ENCODE measurements around the gene DOCK1.

The DOCK1 gene

GRCh38 chr10:127216786-127217185 is 311.6 kb downstream of the DOCK1 start:
- Histone ChIP-seq H3K4me3 (ENCODE audit: low read length) (no peak overlapping the region), H3K4me2 (ENCODE audit: low read depth, low read length) (no peak overlapping the region), H4K20me1 (ENCODE audit: insufficient read depth, low read length) (no peaks in the 10 kb centered on the region), H2AFZ (ENCODE audit: low read length) (no peak overlapping the region), H3F3A (ENCODE audit: insufficient read depth, low read length) (no peaks in the 10 kb centered on the region), H3K36me3 (replicated peaks; ENCODE audit: insufficient read depth, low read length) (no peaks in the 10 kb centered on the region), H3K9me2 (replicated peaks; ENCODE audit: insufficient read depth, low read length) (no peaks in the 10 kb centered on the region), H3K4me1 (ENCODE audit: low read length) (no peaks in the 10 kb centered on the region), H3K79me2 (ENCODE audit: low read length) (no peaks in the 10 kb centered on the region), H3K9me3 (replicated peaks; ENCODE audit: insufficient read depth, low read length) (no peaks in the 10 kb centered on the region), H3K27ac (ENCODE audit: low read length) (no peak overlapping the region), H3K9ac (ENCODE audit: low read length) (no peak overlapping the region), H3K27me3 (replicated peaks; ENCODE audit: insufficient read depth, low read length) (no peaks in the 10 kb centered on the region; the same call in 1 of the 2 replicates)
- TF ChIP-seq EZH2phosphoT487 (IDR thresholded peaks at IDR 0.05; ENCODE audit: low read length) (no peak), EZH2 (optimal IDR thresholded peaks at IDR 0.05; ENCODE audit: low read depth, low read length) (no peak), CTCF (IDR thresholded peaks at IDR 0.05; ENCODE audit: low read length) (no peak)
- DNase-seq: no peak

GRCh38 chr10:127218658-127219057 is 313.4 kb downstream of the DOCK1 start:
- no peak for TF ChIP-seq EZH2 (optimal IDR thresholded peaks at IDR 0.05; ENCODE audit: low read depth, low read length)
- no peak for TF ChIP-seq EZH2phosphoT487 (IDR thresholded peaks at IDR 0.05; ENCODE audit: low read length)
- no peak for TF ChIP-seq CTCF (IDR thresholded peaks at IDR 0.05; ENCODE audit: low read length)
- H3K9me2 ChIP-seq (replicated peaks; ENCODE audit: insufficient read depth, low read length): no peaks in the 10 kb centered on the region
- no peaks in the 10 kb centered on the region for H3K4me1 ChIP-seq (ENCODE audit: low read length)
- H3K4me3 ChIP-seq (ENCODE audit: low read length): no peak overlapping the region
- no peak overlapping the region for H3K9ac ChIP-seq (ENCODE audit: low read length)
- no peak overlapping the region for H2AFZ ChIP-seq (ENCODE audit: low read length)
- H3K9me3 ChIP-seq (replicated peaks; ENCODE audit: insufficient read depth, low read length): no peaks in the 10 kb centered on the region
- H4K20me1 ChIP-seq (ENCODE audit: insufficient read depth, low read length): no peaks in the 10 kb centered on the region
- no peaks in the 10 kb centered on the region for H3K36me3 ChIP-seq (replicated peaks; ENCODE audit: insufficient read depth, low read length)
- H3F3A ChIP-seq (ENCODE audit: insufficient read depth, low read length): no peaks in the 10 kb centered on the region
- H3K4me2 ChIP-seq (ENCODE audit: low read depth, low read length): no peak overlapping the region
- H3K27ac ChIP-seq (ENCODE audit: low read length): no peak overlapping the region
- DNase-seq: no peak
- no peaks in the 10 kb centered on the region for H3K79me2 ChIP-seq (ENCODE audit: low read length)
- no peaks in the 10 kb centered on the region; the same call in 1 of the 2 replicates for H3K27me3 ChIP-seq (replicated peaks; ENCODE audit: insufficient read depth, low read length)

- H3K9me2 ChIP-seq (replicated peaks; ENCODE audit: insufficient read depth, low read length): no peaks in the 10 kb centered on the region
- no peak for DNase-seq
Measured at GRCh38 chr10:127221281-127221680, 316.1 kb downstream of the DOCK1 start.

More at GRCh38 chr10:127221281-127221680, 316.1 kb downstream of the DOCK1 start:
- Histone ChIP-seq H2AFZ (ENCODE audit: low read length) (no peak overlapping the region), H3K4me1 (ENCODE audit: low read length) (no peaks in the 10 kb centered on the region), H3K4me3 (ENCODE audit: low read length) (no peak overlapping the region), H3F3A (ENCODE audit: insufficient read depth, low read length) (no peaks in the 10 kb centered on the region), H3K9me3 (replicated peaks; ENCODE audit: insufficient read depth, low read length) (no peaks in the 10 kb centered on the region), H3K9ac (ENCODE audit: low read length) (no peak overlapping the region), H3K36me3 (replicated peaks; ENCODE audit: insufficient read depth, low read length) (no peaks in the 10 kb centered on the region), H3K27me3 (replicated peaks; ENCODE audit: insufficient read depth, low read length) (no peaks in the 10 kb centered on the region; the same call in 1 of the 2 replicates), H3K79me2 (ENCODE audit: low read length) (no peaks in the 10 kb centered on the region), H3K27ac (ENCODE audit: low read length) (no peak overlapping the region), H4K20me1 (ENCODE audit: insufficient read depth, low read length) (no peaks in the 10 kb centered on the region), H3K4me2 (ENCODE audit: low read depth, low read length) (no peak overlapping the region)
- TF ChIP-seq EZH2 (optimal IDR thresholded peaks at IDR 0.05; ENCODE audit: low read depth, low read length): no peak
- TF ChIP-seq CTCF (IDR thresholded peaks at IDR 0.05; ENCODE audit: low read length): no peak
- no peak for TF ChIP-seq EZH2phosphoT487 (IDR thresholded peaks at IDR 0.05; ENCODE audit: low read length)

Data from MM.1S (cell line).